ENCODE measurements around the gene ANKH.
"Not testable (repeated sequence)": the region's sequence is repeated elsewhere in the genome, so short reads cannot be mapped to it uniquely, and the experiment has no call there.

The ANKH gene

GRCh38 chr5:14821100-14821845 lies 50.3 kb downstream of the ANKH start:
- no peak overlapping the region for H3K4me3 ChIP-seq (replicated peaks in 1 of 2; ENCODE audit: low read depth in 2 of 2, low read length in 2 of 2)
- no peak for TF ChIP-seq CTCF (IDR thresholded peaks at IDR 0.05; ENCODE audit: low read depth, low read length)
- DNase-seq (ENCODE audit: low read depth in 2 of 2) = no peak

GRCh38 chr5:14818931-14819790 lies 52.4 kb downstream of the ANKH start:
- no peak overlapping the region for H3K4me3 ChIP-seq (replicated peaks in 1 of 2; ENCODE audit: low read depth in 2 of 2, low read length in 2 of 2)
- TF ChIP-seq CTCF (IDR thresholded peaks at IDR 0.05; ENCODE audit: low read depth, low read length) = no peak
- DNase-seq (ENCODE audit: low read depth in 2 of 2) = peak in 1 of 2 donors; percentile 37

- not testable (repeated sequence) for H3K4me3 ChIP-seq (replicated peaks in 1 of 2; ENCODE audit: low read depth in 2 of 2, low read length in 2 of 2); DNase-seq (ENCODE audit: low read depth in 2 of 2)
Measured at GRCh38 chr5:14817762-14818136, 53.8 kb downstream of the ANKH start.

GRCh38 chr5:14816999-14817761 lies 54.4 kb downstream of the ANKH start:
- no peak overlapping the region for H3K4me3 ChIP-seq (replicated peaks in 1 of 2; ENCODE audit: low read depth in 2 of 2, low read length in 2 of 2)
- no peak for TF ChIP-seq CTCF (IDR thresholded peaks at IDR 0.05; ENCODE audit: low read depth, low read length)
- DNase-seq (ENCODE audit: low read depth in 2 of 2) = peak; percentile 93 to 97

GRCh38 chr5:14816374-14816998 lies 55.1 kb downstream of the ANKH start:
- H3K4me3 ChIP-seq (replicated peaks in 1 of 2; ENCODE audit: low read depth in 2 of 2, low read length in 2 of 2) = no peak overlapping the region
- no peak for TF ChIP-seq CTCF (IDR thresholded peaks at IDR 0.05; ENCODE audit: low read depth, low read length)
- DNase-seq (ENCODE audit: low read depth in 2 of 2) = peak in 1 of 2 donors; percentile 52

GRCh38 chr5:14813747-14814146 lies 57.8 kb downstream of the ANKH start:
- H3K4me3 ChIP-seq (replicated peaks in 1 of 2; ENCODE audit: low read depth in 2 of 2, low read length in 2 of 2) = no peak overlapping the region
- DNase-seq (ENCODE audit: low read depth in 2 of 2) = no peak
- no peak for TF ChIP-seq CTCF (IDR thresholded peaks at IDR 0.05; ENCODE audit: low read depth, low read length)

Data from cardiac fibroblast (primary cell).